ENCODE measurements around the gene DDR2. TPM values are rescaled to one million over a fixed set of nuclear protein-coding genes. Genes with fewer than 3 reads are reported as not detected.

DDR2 gene
- total RNA-seq, 8 experiments from 2014 or later, result 0.96 to 75.2 (median 28.6) TPM

- ATAC-seq (replicated peaks in 6 of 8), result peak in 2 of 8 experiments; percentile 20 to 42
- WGBS, 10 experiments, result 83 to 100% (median 94%) methylated on average over 1 to 4 of the region's 4 CpGs; no CpG with 5 or more reads in 3 of the 10 experiments
- no peak overlapping the region for H3K27ac ChIP-seq
- H3K4me3 ChIP-seq, result no peak overlapping the region
- peaks cover 6 to 8% of the 10 kb centered on the region in 2 donors for H3K4me1 ChIP-seq (replicated peaks in 1 of 2)
- in situ Hi-C loops (cut with MboI; ENCODE audit: low pct_unique_long_range_greater_than_20kb in 2 of 9, low sequenced_read_pairs in 9 of 9, unreplicated experiment in 9 of 9), result no loop called here
Measured at GRCh38 chr1:162678439-162678838, 46.2 kb downstream of the DDR2 start.

- in situ Hi-C loops (cut with MboI; ENCODE audit: low pct_unique_long_range_greater_than_20kb in 2 of 9, low sequenced_read_pairs in 9 of 9, unreplicated experiment in 9 of 9), result no loop called here
- ATAC-seq (replicated peaks in 6 of 8), result no peak
- WGBS, 10 experiments, result 0 to 20% (median 0%) methylated on average over 1 of the region's 1 CpG; no CpG with 5 or more reads in 3 of the 10 experiments
- Histone ChIP-seq H3K4me1 (replicated peaks in 1 of 2) (no peaks in the 10 kb centered on the region), H3K4me3 (no peak overlapping the region), H3K27ac (no peak overlapping the region)
Measured at GRCh38 chr1:162679298-162679697, 47.0 kb downstream of the DDR2 start.

- ATAC-seq (replicated peaks in 6 of 8), result no peak
- no peaks in the 10 kb centered on the region for H3K4me1 ChIP-seq (replicated peaks in 1 of 2)
- H3K27ac ChIP-seq, result no peak overlapping the region
- H3K4me3 ChIP-seq, result no peak overlapping the region
- in situ Hi-C loops (cut with MboI; ENCODE audit: low pct_unique_long_range_greater_than_20kb in 2 of 9, low sequenced_read_pairs in 9 of 9, unreplicated experiment in 9 of 9), result no loop called here
- 21 to 97% (median 85%) methylated on average over 1 to 5 of the region's 5 CpGs; no CpG with 5 or more reads in 1 of the 10 experiments for WGBS, 10 experiments
Measured at GRCh38 chr1:162680419-162681121, 48.3 kb downstream of the DDR2 start.

GRCh38 chr1:162681122-162681436, 48.8 kb downstream of the DDR2 start:
- WGBS, 10 experiments, result 16 to 92% (median 88%) methylated on average over 2 of the region's 2 CpGs; no CpG with 5 or more reads in 5 of the 10 experiments
- Histone ChIP-seq H3K4me1 (replicated peaks in 1 of 2) (no peaks in the 10 kb centered on the region), H3K27ac (no peak overlapping the region), H3K4me3 (no peak overlapping the region)
- no peak for ATAC-seq (replicated peaks in 6 of 8)
- in situ Hi-C loops (cut with MboI; ENCODE audit: low pct_unique_long_range_greater_than_20kb in 2 of 9, low sequenced_read_pairs in 9 of 9, unreplicated experiment in 9 of 9), result no loop called here

- in situ Hi-C loops (cut with MboI; ENCODE audit: low pct_unique_long_range_greater_than_20kb in 2 of 9, low sequenced_read_pairs in 9 of 9, unreplicated experiment in 9 of 9), result no loop called here
- peak in 6 of 8 experiments; percentile 15 to 100 (median 43) for ATAC-seq (replicated peaks in 6 of 8)
- WGBS, 10 experiments, result no CpG with 5 or more reads among the region's 1 CpG
- Histone ChIP-seq H3K4me3 (no peak overlapping the region), H3K27ac (no peak overlapping the region), H3K4me1 (replicated peaks in 1 of 2) (no peaks in the 10 kb centered on the region)
Measured at GRCh38 chr1:162682013-162682419, 49.8 kb downstream of the DDR2 start.

GRCh38 chr1:162687870-162688269, 55.6 kb downstream of the DDR2 start:
- Histone ChIP-seq H3K27ac (no peak overlapping the region), H3K4me1 (replicated peaks in 1 of 2) (peaks cover 8 to 17% of the 10 kb centered on the region in 2 donors), H3K4me3 (no peak overlapping the region)
- in situ Hi-C loops (cut with MboI; ENCODE audit: low pct_unique_long_range_greater_than_20kb in 2 of 9, low sequenced_read_pairs in 9 of 9, unreplicated experiment in 9 of 9), result no loop called here
- 0 to 88% (median 81%) methylated on average over 1 to 6 of the region's 6 CpGs for WGBS, 10 experiments
- no peak for ATAC-seq (replicated peaks in 6 of 8)

- Histone ChIP-seq H3K4me3 (no peak overlapping the region), H3K27ac (no peak overlapping the region), H3K4me1 (replicated peaks in 1 of 2) (peaks cover 8 to 17% of the 10 kb centered on the region in 2 donors)
- ATAC-seq (replicated peaks in 6 of 8), result no peak
- in situ Hi-C loops (cut with MboI; ENCODE audit: low pct_unique_long_range_greater_than_20kb in 2 of 9, low sequenced_read_pairs in 9 of 9, unreplicated experiment in 9 of 9), result no loop called here
- 80 to 94% (median 88%) methylated on average over 1 to 3 of the region's 4 CpGs; no CpG with 5 or more reads in 6 of the 10 experiments for WGBS, 10 experiments
Measured at GRCh38 chr1:162688521-162688920, 56.3 kb downstream of the DDR2 start.

GRCh38 chr1:162688931-162689330, 56.7 kb downstream of the DDR2 start:
- in situ Hi-C loops (cut with MboI; ENCODE audit: low pct_unique_long_range_greater_than_20kb in 2 of 9, low sequenced_read_pairs in 9 of 9, unreplicated experiment in 9 of 9), result no loop called here
- H3K27ac ChIP-seq, result no peak overlapping the region
- no peak overlapping the region for H3K4me3 ChIP-seq
- H3K4me1 ChIP-seq (replicated peaks in 1 of 2), result peaks cover 8 to 17% of the 10 kb centered on the region in 2 donors
- WGBS, 10 experiments, result 60 to 100% (median 93%) methylated on average over 1 to 5 of the region's 5 CpGs; no CpG with 5 or more reads in 3 of the 10 experiments
- ATAC-seq (replicated peaks in 6 of 8), result no peak

- ATAC-seq (replicated peaks in 6 of 8), result no peak
- in situ Hi-C loops (cut with MboI; ENCODE audit: low pct_unique_long_range_greater_than_20kb in 2 of 9, low sequenced_read_pairs in 9 of 9, unreplicated experiment in 9 of 9), result no loop called here
- Histone ChIP-seq H3K4me1 (replicated peaks in 1 of 2) (peaks cover 8 to 17% of the 10 kb centered on the region in 2 donors), H3K27ac (no peak overlapping the region), H3K4me3 (no peak overlapping the region)
- 6 to 96% (median 88%) methylated on average over 2 to 5 of the region's 5 CpGs for WGBS, 10 experiments
Measured at GRCh38 chr1:162689745-162690671, 57.7 kb downstream of the DDR2 start.

- in situ Hi-C loops (cut with MboI; ENCODE audit: low pct_unique_long_range_greater_than_20kb in 2 of 9, low sequenced_read_pairs in 9 of 9, unreplicated experiment in 9 of 9), result no loop called here
- Histone ChIP-seq H3K4me3 (no peak overlapping the region), H3K4me1 (replicated peaks in 1 of 2) (peaks cover 8 to 17% of the 10 kb centered on the region in 2 donors), H3K27ac (no peak overlapping the region)
- peak; percentile 58 to 93 (median 88) for ATAC-seq (replicated peaks in 6 of 8)
- 13 to 100% (median 45%) methylated on average over 1 to 7 of the region's 7 CpGs for WGBS, 10 experiments
Measured at GRCh38 chr1:162690672-162691434, 58.6 kb downstream of the DDR2 start.

GRCh38 chr1:162691999-162692575, 59.8 kb downstream of the DDR2 start:
- in situ Hi-C loops (cut with MboI; ENCODE audit: low pct_unique_long_range_greater_than_20kb in 2 of 9, low sequenced_read_pairs in 9 of 9, unreplicated experiment in 9 of 9), result no loop called here

GRCh38 chr1:162694911-162695310, 62.6 kb downstream of the DDR2 start:
- H3K4me1 ChIP-seq (replicated peaks in 1 of 2), result peaks cover 17 to 27% of the 10 kb centered on the region in 2 donors
- no peak for ATAC-seq (replicated peaks in 6 of 8)
- no peak overlapping the region for H3K4me3 ChIP-seq
- in situ Hi-C loops (cut with MboI; ENCODE audit: low pct_unique_long_range_greater_than_20kb in 2 of 9, low sequenced_read_pairs in 9 of 9, unreplicated experiment in 9 of 9), result no loop called here
- no peak overlapping the region for H3K27ac ChIP-seq
- 47 to 100% (median 91%) methylated on average over 2 to 4 of the region's 4 CpGs for WGBS, 10 experiments

More at GRCh38 chr1:162691999-162692575, 59.8 kb downstream of the DDR2 start:
- Histone ChIP-seq H3K4me1 (replicated peaks in 1 of 2) (peaks cover 17 to 27% of the 10 kb centered on the region in 2 donors), H3K4me3 (no peak overlapping the region), H3K27ac (no peak overlapping the region)
- WGBS, 10 experiments, result 27 to 80% (median 63%) methylated on average over 1 to 4 of the region's 4 CpGs; no CpG with 5 or more reads in 1 of the 10 experiments
- no peak for ATAC-seq (replicated peaks in 6 of 8)

Measured in motor neuron (in vitro differentiated cells).